Measurements from ENCODE around the gene CACNB2.

DNA sequence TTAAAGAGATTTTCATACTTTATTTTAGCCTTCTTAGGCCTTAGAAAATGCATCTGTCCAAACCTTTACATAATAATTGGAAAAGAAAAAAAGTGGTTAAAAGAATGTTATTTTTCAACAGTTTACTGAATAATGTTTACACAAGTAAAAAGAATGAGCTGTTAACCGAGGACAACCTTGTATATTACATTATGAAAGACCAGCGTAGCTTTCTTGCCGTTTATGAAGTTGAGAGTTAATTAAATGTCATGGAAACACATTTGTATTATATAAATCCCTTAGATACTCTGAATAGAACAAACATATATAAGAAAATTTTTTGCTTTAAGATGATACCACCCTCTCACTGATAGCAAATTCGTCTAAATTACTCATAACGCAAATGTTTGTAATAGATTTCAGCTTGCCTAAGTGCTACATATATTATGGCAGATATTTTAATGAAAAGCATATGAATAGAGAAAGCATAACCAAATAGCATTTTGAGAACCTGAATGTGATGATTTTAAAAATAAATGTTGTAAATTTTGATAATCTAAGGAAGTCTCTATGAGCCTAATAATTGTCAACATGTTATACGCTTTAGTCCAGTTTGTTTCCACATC lies 9.1 kb downstream of the CACNB2 start:
- no peak for TF ChIP-seq POLR2AphosphoS5 (IDR thresholded peaks at IDR 0.05; ENCODE audit: low read depth)
- TF ChIP-seq, protein P1, sequence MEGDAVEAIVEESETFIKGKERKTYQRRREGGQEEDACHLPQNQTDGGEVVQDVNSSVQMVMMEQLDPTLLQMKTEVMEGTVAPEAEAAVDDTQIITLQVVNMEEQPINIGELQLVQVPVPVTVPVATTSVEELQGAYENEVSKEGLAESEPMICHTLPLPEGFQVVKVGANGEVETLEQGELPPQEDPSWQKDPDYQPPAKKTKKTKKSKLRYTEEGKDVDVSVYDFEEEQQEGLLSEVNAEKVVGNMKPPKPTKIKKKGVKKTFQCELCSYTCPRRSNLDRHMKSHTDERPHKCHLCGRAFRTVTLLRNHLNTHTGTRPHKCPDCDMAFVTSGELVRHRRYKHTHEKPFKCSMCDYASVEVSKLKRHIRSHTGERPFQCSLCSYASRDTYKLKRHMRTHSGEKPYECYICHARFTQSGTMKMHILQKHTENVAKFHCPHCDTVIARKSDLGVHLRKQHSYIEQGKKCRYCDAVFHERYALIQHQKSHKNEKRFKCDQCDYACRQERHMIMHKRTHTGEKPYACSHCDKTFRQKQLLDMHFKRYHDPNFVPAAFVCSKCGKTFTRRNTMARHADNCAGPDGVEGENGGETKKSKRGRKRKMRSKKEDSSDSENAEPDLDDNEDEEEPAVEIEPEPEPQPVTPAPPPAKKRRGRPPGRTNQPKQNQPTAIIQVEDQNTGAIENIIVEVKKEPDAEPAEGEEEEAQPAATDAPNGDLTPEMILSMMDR (IDR thresholded peaks at IDR 0.05; ENCODE audit: insufficient read depth, low read length) = no peak
- TF ChIP-seq, protein P2, sequence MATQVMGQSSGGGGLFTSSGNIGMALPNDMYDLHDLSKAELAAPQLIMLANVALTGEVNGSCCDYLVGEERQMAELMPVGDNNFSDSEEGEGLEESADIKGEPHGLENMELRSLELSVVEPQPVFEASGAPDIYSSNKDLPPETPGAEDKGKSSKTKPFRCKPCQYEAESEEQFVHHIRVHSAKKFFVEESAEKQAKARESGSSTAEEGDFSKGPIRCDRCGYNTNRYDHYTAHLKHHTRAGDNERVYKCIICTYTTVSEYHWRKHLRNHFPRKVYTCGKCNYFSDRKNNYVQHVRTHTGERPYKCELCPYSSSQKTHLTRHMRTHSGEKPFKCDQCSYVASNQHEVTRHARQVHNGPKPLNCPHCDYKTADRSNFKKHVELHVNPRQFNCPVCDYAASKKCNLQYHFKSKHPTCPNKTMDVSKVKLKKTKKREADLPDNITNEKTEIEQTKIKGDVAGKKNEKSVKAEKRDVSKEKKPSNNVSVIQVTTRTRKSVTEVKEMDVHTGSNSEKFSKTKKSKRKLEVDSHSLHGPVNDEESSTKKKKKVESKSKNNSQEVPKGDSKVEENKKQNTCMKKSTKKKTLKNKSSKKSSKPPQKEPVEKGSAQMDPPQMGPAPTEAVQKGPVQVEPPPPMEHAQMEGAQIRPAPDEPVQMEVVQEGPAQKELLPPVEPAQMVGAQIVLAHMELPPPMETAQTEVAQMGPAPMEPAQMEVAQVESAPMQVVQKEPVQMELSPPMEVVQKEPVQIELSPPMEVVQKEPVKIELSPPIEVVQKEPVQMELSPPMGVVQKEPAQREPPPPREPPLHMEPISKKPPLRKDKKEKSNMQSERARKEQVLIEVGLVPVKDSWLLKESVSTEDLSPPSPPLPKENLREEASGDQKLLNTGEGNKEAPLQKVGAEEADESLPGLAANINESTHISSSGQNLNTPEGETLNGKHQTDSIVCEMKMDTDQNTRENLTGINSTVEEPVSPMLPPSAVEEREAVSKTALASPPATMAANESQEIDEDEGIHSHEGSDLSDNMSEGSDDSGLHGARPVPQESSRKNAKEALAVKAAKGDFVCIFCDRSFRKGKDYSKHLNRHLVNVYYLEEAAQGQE (IDR thresholded peaks at IDR 0.05; ENCODE audit: insufficient replicate concordance, low read depth) = no peak
- TF ChIP-seq GABPA (IDR thresholded peaks at IDR 0.05; ENCODE audit: low read depth) = no peak

Data from HL-60 (cell line).